SU-DHL-6 (cell line): ENCODE results near the gene SLC9A9.

Experiments used
- H2AFZ ChIP-seq: fragments of 200-600 bp; sonication (generic); 2 replicates; pipeline ENCODE4 v1.6.1; 2014; ENCODE audit warnings: low read depth, mild to moderate bottlenecking, moderate library complexity, mixed read lengths, antibody characterized with exemption, low read length; ENCODE audit not compliant: severe bottlenecking
- H3F3A ChIP-seq: fragments of 200-600 bp; shearing (Covaris generic); 2 replicates; pipeline ENCODE4 v1.6.0; 2016; ENCODE audit warnings: antibody characterized with exemption, mild to moderate bottlenecking; ENCODE audit not compliant: insufficient read depth
- H3K27ac ChIP-seq: fragments of 200-600 bp; sonication (generic); 2 replicates; pipeline ENCODE4 v1.5.1; 2016; ENCODE audit warnings: low read depth, mild to moderate bottlenecking, low read length, moderate library complexity, mixed read lengths
- H3K27me3 ChIP-seq: fragments of 200-600 bp; sonication (generic), shearing (Covaris generic); 2 replicates; pipeline ENCODE4 v1.6.0; 2014; ENCODE audit warnings: mild to moderate bottlenecking, low read length
- H3K36me3 ChIP-seq: fragments of 200-600 bp; sonication (generic); 2 replicates; pipeline ENCODE4 v1.6.1; 2014; ENCODE audit warnings: mild to moderate bottlenecking, low read length, mixed read lengths
- H3K4me2 ChIP-seq: fragments of 300-600, 200-600 bp; shearing (Covaris generic), sonication (generic); 2 replicates; pipeline ENCODE4 v1.6.0; 2014; ENCODE audit warnings: low read length, low read depth, mild to moderate bottlenecking; ENCODE audit not compliant: poor library complexity, severe bottlenecking
- H3K4me3 ChIP-seq: fragments of 200-600 bp; sonication (generic); 2 replicates; pipeline ENCODE4 v1.5.1; 2014; ENCODE audit warnings: antibody characterized with exemption, low read length, mild to moderate bottlenecking, mixed read lengths; ENCODE audit not compliant: insufficient read depth, poor library complexity, severe bottlenecking
- H3K79me2 ChIP-seq: fragments of 200-600 bp; sonication (generic); 2 replicates; pipeline ENCODE4 v1.6.1; 2014; ENCODE audit warnings: mild to moderate bottlenecking, low read length, moderate library complexity; ENCODE audit not compliant: insufficient read depth
- H3K9ac ChIP-seq: fragments of 200-600 bp; sonication (generic); 2 replicates; pipeline ENCODE4 v1.7.0; 2014; ENCODE audit warnings: mild to moderate bottlenecking, low read length
- H3K9me2 ChIP-seq: fragments of 200-600 bp; sonication (generic); replicated peaks from 2 replicates; pipeline ENCODE4 v1.6.1; 2014; ENCODE audit warnings: low read length; ENCODE audit not compliant: insufficient read depth
- H3K9me3 ChIP-seq: fragments of 200-600 bp; sonication (generic); 2 replicates; pipeline ENCODE4 v1.6.1; 2014; ENCODE audit warnings: low read length, mixed read lengths; ENCODE audit not compliant: insufficient read depth
- H4K20me1 ChIP-seq: fragments of 200-600 bp; sonication (generic); 2 replicates; pipeline ENCODE4 v1.6.1; 2014; ENCODE audit warnings: low read depth, mild to moderate bottlenecking, antibody characterized with exemption, low read length, moderate library complexity, mixed read lengths
- CTCF ChIP-seq: fragments of 200-600 bp; sonication (generic); IDR thresholded peaks from one replicate; pipeline ENCODE4 v1.5.1; 2017; ENCODE audit warnings: antibody characterized with exemption, mild to moderate bottlenecking, low read length, moderate library complexity; ENCODE audit not compliant: insufficient read depth, poor library complexity, severe bottlenecking
- EZH2phosphoT487 ChIP-seq: fragments of 200-600 bp; sonication (generic), shearing (Covaris generic); conservative IDR thresholded peaks from 2 replicates; pipeline ENCODE4 v1.6.1; 2018; ENCODE audit warnings: mild to moderate bottlenecking, antibody characterized with exemption, low read length, moderate library complexity, mixed read lengths

Gene SLC9A9

GRCh38 chr3:143596957-143597642, 251.2 kb downstream of the SLC9A9 start:
- Histone ChIP-seq H3K9ac (no peak overlapping the region), H2AFZ (no peak overlapping the region), H3K79me2 (no peaks in the 10 kb centered on the region), H3K9me3 (no peaks in the 10 kb centered on the region), H4K20me1 (no peaks in the 10 kb centered on the region), H3K27ac (no peak overlapping the region), H3K36me3 (no peaks in the 10 kb centered on the region), H3K4me2 (no peak overlapping the region), H3K27me3 (no peaks in the 10 kb centered on the region; the same call in 1 of the 2 replicates), H3K9me2 (no peaks in the 10 kb centered on the region), H3F3A (no peaks in the 10 kb centered on the region), H3K4me3 (no peak overlapping the region)
- TF ChIP-seq EZH2phosphoT487: no peak
- no peak for TF ChIP-seq CTCF

- H4K20me1 ChIP-seq: no peaks in the 10 kb centered on the region
- H2AFZ ChIP-seq: no peak overlapping the region
- no peak overlapping the region for H3K4me2 ChIP-seq
- no peaks in the 10 kb centered on the region for H3K36me3 ChIP-seq
- H3F3A ChIP-seq: no peaks in the 10 kb centered on the region
- no peaks in the 10 kb centered on the region for H3K9me3 ChIP-seq
- H3K9me2 ChIP-seq: no peaks in the 10 kb centered on the region
- H3K79me2 ChIP-seq: no peaks in the 10 kb centered on the region
- H3K4me3 ChIP-seq: no peak overlapping the region
- H3K27me3 ChIP-seq: no peaks in the 10 kb centered on the region; the same call in 1 of the 2 replicates
- TF ChIP-seq EZH2phosphoT487 (no peak), CTCF (no peak)
- no peak overlapping the region for H3K9ac ChIP-seq
- H3K27ac ChIP-seq: no peak overlapping the region
These were observed 252.7 kb downstream of the SLC9A9 start for GRCh38 chr3:143595456-143596077.

- Histone ChIP-seq H3K36me3 (no peaks in the 10 kb centered on the region), H3K79me2 (no peaks in the 10 kb centered on the region), H4K20me1 (no peaks in the 10 kb centered on the region), H3K9me3 (no peaks in the 10 kb centered on the region), H3K27ac (no peak overlapping the region), H3K27me3 (no peaks in the 10 kb centered on the region), H3F3A (no peaks in the 10 kb centered on the region), H3K4me3 (no peak overlapping the region), H3K9me2 (no peaks in the 10 kb centered on the region), H3K9ac (no peak overlapping the region), H2AFZ (no peak overlapping the region), H3K4me2 (no peak overlapping the region)
- no peak for TF ChIP-seq CTCF
- TF ChIP-seq EZH2phosphoT487: no peak
These were observed 254.1 kb downstream of the SLC9A9 start for GRCh38 chr3:143594206-143594605.
